HCT116 (cell line): Measurements from ENCODE around the gene FLNB.

Experiments used
- CTCF ChIP-seq, 3 experiments: fragments of 200-600 bp in 1 of 3; sonication (generic) in 1 of 3; IDR thresholded peaks in 2 of 3; conservative IDR thresholded peaks in 1 of 3; 2 replicates each; pipeline ENCODE4 v1.5.1; 2012 to 2017; ENCODE audit warnings: low read depth in 2 of 3, low read length in 2 of 3, antibody characterized with exemption in 1 of 3, borderline replicate concordance in 1 of 3, control low read depth in 1 of 3, mild to moderate bottlenecking in 1 of 3, mixed read lengths in 1 of 3, mixed run types in 1 of 3, moderate library complexity in 1 of 3; ENCODE audit not compliant: insufficient read depth in 1 of 3
- ELF1 ChIP-seq: IDR thresholded peaks from 2 replicates; pipeline ENCODE4 v1.6.1; 2012; ENCODE audit warnings: low read depth, borderline replicate concordance
- POLR2A ChIP-seq: IDR thresholded peaks from 2 replicates; pipeline ENCODE4 v1.7.0; 2011; ENCODE audit warnings: borderline replicate concordance; ENCODE audit not compliant: insufficient read depth, insufficient read length; ENCODE audit errors: extremely low read depth

- TF ChIP-seq CTCF (IDR thresholded peaks at IDR 0.05 in 2 of 3, conservative IDR thresholded peaks at IDR 0.05 in 1 of 3; ENCODE audit: borderline replicate concordance in 1 of 3, insufficient read depth in 1 of 3, low read depth in 2 of 3, low read length in 2 of 3) (no peak), POLR2A (no peak), ELF1 (no peak)
Observed at GRCh38 chr3:58006661-58007060, 1.6 kb upstream of the FLNB start.
